Activated naive CD4-positive, alpha-beta T cell treated with Interleukin-2 at 50 U/mL for 16 hours (primary cell): Measurements from ENCODE around the gene SLC2A14.
"Not testable (repeated sequence)": the region's sequence is repeated elsewhere in the genome, so short reads cannot be mapped to it uniquely, and the experiment has no call there.

Experiments used
- DNase-seq: peaks from one replicate; pipeline ENCODE4 v3.0.0-alpha.2; 2020

Gene SLC2A14

GRCh38 chr12:7872566-7873319 is at the start of gene SLC2A14:
SLC2A14 (minus strand) TSS chr12:7872915; CDS start chr12:7869880, 3,035 bp downstream.
- no peak for DNase-seq

DNA sequence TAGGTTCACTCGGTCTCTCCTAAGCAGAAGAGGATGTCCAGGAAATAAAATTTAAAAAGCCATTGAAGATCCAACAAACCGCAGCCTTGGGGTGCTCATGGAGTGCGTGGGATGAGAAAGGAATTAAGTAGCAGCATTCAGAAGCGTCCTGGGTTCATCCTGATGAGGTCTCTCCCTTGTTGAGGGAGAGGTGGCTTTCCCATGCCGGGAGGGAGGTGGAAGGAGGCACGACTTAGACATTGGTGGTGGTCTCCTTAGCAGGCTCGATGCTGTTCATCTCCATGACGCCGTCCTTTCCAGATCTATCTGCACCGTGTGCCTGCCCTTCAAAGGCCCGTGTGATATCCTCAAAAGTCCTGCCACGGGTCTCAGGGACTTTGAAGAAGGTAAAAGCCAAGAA is 48.5 kb upstream of the SLC2A14 start:
- not testable (repeated sequence) for DNase-seq

- not testable (repeated sequence) for DNase-seq
Observed at GRCh38 chr12:7918268-7918590, 45.5 kb upstream of the SLC2A14 start.

DNA sequence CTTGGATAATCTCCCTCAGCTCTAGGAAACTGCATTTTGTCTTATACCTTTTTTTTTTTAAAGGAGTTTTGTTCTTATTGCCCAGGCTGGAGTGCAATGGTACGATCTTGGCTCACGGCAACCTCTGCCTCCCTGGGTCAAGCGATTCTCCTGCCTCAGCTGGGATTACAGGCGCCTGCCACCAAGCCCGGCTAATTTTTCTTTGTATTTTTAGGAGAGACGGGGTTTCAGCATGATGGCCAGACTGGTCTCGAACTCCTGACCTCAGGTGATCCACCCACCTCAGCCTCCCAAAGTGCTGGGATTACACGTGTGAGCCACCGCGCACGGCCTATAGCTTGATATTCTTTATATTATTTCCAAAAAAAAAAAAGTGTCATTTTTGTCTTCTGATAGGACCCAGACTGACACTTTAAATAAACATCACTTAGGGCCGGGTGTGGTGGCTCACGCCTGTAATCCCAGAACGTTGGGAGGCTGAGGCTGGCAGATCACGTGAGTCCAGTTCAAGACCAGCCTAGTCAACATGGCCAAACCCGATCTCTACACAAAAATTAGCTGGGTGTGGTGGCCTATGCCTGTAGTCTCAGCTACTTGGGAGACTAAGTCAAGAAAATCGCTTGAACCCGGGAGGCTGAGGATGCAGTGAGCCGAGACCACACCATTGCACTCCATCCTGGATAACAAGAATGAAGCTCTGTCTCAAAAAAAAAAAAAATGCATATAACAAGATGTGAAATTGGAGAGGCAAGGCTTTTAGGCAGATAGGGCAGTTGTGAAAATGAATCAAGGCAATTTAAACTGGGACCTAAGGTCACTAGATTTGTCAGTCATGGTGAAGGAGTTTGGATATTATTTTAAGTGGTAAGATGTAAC is 44.9 kb upstream of the SLC2A14 start:
- DNase-seq, result no peak

DNA sequence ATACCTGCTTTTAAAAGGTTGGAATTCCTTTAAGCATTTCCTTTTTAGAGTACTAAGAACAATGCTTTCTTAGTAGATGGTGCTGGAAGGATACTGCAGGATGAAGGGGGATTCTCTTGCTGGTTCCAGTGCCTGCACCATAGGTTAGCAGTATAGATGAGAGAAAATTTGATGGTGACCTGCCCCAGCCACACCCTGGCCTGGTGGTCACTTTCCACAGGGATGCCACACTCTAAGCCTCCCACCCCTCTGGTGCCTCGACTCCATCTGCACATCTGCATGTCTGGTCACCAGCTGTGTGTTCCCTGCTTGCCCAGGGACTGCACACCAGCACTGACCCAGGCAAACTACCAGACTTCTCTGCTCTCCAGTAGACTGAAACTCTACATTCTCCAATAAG is 44.2 kb upstream of the SLC2A14 start:
- DNase-seq, result no peak

DNA sequence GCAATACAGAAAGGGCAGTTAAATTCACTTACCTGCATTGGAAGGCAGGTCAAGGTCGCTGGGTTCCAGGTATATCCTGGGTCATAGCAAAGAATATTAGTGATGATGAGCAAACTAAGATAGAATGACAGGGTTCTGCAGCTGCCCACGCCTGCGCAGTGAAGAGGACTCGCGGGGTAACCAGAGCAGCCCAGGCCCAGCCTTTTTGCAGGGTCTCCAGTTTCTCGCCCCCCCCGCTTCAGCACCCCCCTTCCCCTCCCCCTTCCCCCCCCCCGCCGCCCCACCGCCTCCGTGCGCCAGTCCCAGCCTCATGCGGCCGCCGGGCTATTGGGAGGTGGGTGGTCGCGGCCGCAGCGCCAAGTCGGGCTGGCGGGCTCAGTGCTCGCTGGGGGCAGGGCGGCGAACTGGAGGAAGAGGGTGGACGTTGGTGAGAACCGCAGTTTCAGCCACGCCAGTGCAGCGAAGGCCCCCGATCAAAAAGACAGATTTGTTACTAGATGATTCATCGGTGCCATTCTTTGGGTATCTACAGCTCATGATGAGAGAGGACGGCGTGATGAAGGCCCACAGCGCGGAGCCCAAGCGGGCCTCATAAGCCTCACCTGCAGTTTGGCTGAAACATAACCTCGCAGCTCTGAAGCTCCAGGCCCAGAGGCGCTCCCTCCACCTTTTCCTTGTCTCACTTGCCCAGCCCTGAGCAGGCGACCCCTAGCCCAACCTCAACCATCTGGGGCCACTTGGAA is 43.1 kb upstream of the SLC2A14 start:
- peak; percentile 12 for DNase-seq

DNA sequence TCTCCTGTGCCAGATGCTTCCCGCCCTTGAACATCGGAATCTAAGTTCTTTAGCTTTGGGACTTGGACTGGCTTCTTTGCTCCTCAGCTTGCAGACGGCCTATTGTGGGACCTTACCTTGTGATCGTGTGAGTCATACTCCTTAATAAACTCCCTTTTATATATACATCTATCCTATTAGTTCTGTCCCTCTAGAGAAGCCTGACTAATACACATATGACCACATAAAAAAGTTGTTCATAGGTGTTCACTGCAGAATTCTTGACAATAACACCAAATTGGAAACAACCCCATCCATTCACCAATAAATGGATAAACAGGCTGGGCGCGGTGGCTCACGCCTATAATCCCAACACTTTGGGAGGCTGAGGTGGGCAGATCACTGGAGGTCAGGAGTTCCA is 37.4 kb upstream of the SLC2A14 start:
- not testable (repeated sequence) for DNase-seq

DNA sequence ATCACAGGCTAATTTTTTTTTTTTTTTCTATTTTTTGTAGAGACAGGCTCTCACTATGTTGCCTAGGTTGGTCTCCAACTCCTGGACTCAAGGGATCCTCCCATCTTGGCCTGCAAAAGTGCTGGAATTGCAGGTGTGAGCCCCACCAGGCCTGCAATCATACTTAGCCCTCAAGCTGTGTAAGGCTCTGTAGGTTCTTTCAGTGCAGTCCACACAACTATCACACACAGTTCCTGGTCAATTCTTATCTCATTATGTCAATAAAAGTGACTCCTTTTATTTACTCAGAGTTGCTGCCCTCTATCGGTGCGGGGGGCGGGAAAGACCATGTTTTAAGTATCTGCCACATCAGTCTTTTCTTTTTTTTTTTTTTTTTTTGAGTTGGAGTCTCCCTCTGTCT is 34.3 kb upstream of the SLC2A14 start:
- DNase-seq, result no peak

DNA sequence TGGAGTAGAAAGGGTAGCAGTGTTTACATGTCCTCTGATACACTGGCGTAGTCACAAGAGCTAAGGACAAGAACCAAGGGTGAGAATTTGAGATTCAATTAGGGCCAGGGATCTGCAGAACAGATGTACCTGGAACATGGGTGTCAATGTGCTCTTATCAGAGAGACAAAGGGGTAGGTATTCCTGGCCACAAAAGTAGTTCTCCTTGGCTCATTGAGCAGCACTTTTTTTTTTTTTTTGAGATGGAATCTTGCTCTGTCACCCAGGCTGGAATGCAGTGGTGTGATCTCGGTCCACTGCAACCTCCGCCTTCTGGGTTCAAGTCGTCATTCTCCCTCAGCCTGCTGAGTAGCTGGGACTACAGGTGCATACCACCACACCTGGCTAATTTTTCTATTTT is 33.6 kb upstream of the SLC2A14 start:
- not testable (repeated sequence) for DNase-seq

DNA sequence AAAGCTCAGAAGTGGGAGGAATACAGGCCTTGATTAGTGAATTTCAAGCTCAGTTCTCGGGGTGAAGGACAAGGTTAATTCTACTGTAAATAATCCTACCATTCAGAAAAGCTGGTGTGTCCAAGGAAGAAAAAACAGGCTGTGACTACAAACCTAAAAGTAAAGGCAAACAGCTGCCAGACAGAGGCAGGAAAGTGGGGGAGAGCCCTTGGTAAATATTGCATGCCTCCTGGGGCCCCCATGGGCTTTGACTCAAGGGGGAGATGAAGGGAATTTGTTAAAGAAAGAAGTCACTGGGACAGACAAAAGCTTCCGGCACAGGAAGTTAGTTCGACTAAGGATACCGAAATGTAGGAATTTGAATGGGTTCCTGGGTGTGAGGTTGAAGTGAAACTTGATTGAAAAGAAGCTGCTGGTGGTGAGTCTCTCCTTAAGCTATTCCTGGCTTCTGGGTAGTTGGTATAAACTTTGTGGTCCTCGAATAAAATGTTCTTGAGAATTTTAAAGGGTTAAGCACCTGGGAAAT is 32.9 kb upstream of the SLC2A14 start:
- not testable (repeated sequence) for DNase-seq

DNA sequence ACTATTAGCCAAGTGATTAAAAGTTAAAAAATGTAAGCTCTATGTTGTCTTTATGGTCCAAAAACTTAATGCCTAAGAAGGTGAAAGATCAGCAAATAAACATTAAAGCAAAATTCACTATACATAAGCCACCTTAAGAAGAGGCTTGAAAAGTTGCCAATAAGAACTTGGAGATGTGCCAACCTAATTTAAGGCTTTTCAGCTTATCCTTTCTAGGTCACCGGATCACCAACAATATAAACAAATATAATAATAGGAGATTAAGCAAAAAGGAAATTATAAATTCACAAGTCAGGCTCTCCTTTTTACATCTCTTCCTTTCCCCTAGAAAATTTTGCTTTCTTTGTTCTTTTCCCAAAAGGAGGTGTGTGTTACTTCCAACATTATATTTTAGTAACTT is 32.4 kb upstream of the SLC2A14 start:
- DNase-seq, result no peak

- not testable (repeated sequence) for DNase-seq
Observed at GRCh38 chr12:7902416-7902815, 29.7 kb upstream of the SLC2A14 start.

DNA sequence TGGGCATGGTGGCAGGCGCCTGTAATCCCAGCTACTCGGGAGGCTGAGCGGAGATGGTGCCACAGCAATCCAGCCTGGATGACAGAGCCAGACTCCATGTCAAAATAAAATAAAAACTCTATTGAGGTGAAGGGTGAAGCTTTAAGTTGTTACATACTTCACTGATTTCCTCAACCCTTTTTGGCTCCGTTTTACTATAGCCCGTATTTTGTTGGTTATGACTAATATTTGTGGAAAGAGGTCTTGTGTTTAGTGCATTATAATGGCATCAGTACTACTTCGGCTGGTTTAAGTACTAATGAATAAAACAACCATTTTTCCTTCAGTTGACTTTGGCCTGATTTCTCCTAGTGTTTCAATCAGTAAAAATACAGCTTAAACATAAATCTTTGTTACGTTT is 27.0 kb upstream of the SLC2A14 start:
- DNase-seq, result no peak

DNA sequence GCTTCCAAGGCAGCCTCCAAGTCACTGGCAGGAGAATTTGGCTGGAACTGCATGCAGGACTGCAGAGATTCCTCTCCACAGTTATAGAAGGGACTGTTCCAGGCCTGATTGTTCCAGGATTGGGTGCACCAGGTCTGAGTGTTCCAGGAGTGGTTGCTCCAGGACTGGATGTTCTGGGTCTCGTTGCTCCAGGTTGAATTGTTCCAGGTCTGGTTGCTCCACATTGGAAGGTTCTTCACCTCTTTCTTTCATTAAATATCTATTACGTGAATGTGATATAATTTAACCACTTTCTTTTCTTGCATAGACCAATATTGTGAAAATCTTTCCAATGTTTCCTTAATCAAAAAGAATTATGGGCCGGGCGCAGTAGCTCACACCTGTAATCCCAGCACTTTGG is 24.0 kb upstream of the SLC2A14 start:
- not testable (repeated sequence) for DNase-seq

GRCh38 chr12:7892186-7892980 is 19.7 kb upstream of the SLC2A14 start:
- DNase-seq, result no peak

DNA sequence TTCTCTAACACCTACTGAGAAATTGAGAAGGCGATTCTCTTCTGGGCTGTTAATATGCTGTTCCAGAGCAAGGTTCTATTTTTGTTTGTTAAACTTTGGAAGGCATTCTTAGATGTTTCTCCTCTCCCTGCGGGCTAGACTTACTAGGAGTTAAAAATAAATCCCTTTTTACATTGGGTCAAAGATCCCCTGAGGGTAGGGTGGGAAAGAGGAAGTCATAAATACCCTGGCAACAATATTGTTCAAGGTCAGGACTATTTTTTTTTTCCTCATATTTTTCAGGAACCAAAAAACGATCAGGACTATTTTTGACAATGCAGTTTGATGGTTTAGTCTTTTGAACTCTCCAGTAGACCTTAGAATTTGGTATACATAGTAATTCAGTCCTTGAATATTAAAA is 12.0 kb upstream of the SLC2A14 start:
- no peak for DNase-seq

DNA sequence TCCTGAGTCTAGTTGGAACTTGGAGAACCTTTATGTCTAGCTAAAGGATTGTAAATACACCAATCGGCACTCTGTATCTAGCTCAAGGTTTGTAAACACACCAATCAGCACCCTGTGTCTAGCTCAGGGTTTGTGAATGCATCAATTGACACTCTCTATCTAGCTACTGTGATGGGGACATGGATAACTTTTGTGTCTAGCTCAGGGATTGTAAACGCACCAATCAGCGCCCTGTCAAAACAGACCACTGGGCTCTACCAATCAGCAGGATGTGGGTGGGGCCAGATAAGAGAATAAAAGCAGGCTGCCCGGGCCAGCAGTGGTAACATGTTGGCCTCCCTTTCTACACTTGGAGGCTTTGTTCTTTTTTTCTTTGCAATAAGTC is 9.0 kb upstream of the SLC2A14 start:
- DNase-seq, result not testable (repeated sequence)

- DNase-seq, result not testable (repeated sequence)
Observed at GRCh38 chr12:7880952-7881735, 8.4 kb upstream of the SLC2A14 start.

GRCh38 chr12:7879246-7879645 is 6.5 kb upstream of the SLC2A14 start:
- DNase-seq, result no peak

GRCh38 chr12:7877420-7877819 is 4.7 kb upstream of the SLC2A14 start:
- no peak for DNase-seq

DNA sequence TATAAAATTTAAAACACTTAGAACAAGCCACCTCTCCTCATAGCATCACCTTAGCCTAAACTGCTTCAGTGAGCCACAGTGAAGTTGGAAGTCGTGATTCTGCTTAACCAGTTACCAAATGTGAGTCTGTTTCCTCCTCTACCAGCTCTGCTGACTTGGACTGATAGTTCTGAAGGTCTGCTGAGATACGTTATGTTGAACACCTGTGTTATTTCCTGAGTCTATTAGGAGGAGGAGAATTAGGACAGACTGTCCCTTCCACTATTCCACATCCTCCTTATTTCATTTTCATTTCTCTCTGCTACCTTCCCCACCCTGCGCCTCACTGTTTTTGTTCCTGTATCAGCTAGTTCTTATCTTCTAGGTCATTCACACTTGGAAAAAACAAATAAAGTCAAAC is 2.4 kb downstream of the SLC2A14 start:
- DNase-seq, result no peak

DNA sequence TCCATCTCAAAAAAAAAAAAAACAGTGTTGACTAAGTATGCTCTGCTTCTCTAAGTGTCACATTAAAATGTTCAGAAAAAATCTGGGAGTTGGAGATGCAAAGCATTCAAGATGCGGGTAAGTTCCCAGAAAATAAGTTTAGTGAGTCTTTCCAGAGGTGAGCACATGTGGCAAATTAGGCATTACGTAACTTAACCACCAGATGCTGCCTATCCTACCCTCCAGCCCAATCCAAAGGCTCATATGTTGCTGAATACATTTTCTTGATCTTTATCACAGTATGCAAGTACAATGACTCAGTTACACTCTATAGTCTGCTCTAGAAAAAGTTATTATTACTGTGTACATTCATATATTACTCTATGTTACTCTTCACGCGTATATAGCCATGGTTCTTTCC is 3.6 kb downstream of the SLC2A14 start:
- DNase-seq, result no peak
